ENCODE data around the gene DEPP1. TPM values are rescaled to one million over a fixed set of nuclear protein-coding genes. Genes with fewer than 3 reads are reported as not detected.

DEPP1 gene
- total RNA-seq, 1 donor from 2014 or later: 3.4 TPM

DNA sequence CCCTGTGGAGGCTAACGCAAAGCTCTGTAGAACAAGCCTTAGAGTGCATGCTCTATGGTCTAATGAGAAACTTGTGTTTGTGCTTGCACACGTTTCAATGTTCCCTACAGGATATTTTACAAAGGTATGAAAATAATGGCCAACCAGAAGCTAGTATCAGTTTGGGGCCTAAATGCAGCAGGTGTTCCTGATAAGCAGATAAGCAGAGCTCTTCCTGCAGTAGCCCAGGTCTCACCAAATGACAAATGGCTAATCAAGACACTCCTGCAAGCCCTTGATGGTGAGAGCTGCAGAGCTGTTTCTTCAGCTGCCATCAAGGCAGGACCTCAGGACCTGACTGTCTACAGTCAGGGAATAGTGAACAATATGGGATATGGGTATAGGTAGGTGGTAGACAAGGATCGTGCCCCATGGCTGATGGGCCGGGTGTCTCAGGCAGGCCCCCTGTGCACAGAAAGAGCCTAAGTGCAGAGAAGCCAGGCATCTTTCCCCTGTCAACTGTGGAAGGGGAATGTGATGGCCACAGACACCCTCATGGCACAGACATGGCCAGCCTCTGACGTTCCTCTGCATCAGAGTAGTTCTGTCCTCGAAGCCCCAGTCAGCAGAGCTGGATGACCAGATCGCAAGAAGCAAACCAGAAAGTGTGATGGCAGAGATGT, 42.2 kb downstream of the DEPP1 start:
- intact Hi-C loops (cut with micrococcal nuclease): no loop called here

DNA sequence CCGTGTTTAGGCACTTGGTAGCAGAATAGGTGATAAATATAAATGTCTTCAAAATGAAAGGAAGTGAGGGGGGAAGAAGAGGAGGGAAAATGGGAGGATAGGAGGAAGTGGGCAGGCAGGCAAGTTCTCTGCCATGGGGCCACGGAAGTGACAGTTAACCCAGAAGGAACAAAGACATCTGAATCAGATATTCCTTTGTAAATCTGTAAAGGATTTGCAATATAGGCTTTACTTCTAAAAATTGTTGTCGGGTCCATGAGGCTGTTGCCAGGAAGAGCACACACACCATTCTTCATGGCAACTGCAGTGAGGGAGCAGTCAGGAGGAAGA, 42.7 kb downstream of the DEPP1 start:
- intact Hi-C loops (cut with micrococcal nuclease): no loop called here

DNA sequence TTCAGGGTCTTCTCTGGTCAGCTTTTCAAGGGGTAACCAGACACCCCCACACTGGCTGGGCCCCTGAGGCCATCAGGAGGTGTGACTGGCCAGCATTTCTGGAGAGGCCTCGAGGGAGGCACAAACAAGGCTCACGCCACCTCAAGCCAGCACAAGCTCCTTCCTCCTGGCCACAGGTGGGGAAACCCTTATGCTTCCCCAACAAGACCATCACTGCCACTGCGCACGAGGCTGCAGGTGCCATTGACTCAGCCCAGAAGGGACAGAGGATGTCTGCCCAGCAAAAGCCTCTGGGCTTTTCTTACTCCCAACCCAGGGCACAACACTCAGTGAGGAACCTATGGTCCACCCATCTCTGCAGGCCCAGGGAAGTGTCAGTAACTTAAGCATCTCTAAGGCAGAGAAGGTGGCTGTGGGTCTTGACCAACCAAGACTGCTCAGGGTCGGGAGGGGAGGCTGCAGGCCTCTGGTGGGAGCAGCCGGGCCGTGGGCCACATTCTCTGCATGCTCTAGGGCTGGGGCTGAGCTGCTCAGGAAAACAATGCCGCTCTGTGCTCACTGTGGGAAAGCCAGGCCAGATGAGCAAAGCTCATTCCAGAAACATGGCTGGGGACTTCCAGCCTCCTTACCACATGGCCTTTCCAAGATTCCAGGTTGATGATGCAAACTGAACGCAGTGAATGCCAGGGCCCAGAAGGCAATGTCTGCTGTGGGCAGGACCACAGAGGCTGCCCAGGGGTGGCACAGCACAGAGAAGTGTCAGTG, 43.2 kb downstream of the DEPP1 start:
- intact Hi-C loops (cut with micrococcal nuclease): no loop called here

DNA sequence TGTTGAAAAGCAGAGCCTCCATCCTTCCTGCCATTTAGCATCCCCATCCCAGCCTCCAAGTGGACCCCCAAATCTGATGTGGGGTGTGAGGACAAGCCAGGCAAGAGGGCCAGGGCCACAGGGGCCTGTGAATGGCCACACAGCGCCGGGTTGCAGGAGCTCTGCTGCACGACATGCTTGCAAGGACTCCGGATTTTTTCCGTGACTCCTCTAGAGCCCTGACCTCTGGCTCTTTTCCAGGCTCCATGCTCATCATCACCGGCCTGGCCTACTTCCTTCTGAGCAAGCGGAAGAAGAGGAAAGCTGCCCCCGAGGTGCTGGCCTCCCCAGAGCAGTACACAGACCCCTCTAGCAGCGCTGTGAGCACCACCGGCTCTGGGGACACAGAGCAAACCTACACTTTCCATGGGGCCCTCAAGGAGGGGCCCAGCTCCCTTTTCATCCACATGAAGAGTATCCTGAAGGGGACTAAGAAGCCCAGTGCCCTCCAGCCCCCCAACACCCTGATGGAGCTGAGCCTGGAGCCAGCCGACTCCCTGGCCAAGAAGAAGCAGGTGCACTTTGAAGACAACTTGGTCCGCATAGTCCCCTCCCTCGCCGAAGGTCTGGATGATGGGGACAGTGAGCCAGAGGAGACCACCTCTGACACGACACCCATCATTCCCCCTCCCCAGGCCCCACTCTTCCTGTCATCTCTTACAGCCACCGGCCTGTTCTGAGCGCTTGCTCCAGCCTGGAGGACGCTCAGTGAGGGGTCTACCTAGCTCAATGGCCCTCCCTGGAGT, 44.0 kb downstream of the DEPP1 start:
- intact Hi-C loops (cut with micrococcal nuclease): no loop called here

DNA sequence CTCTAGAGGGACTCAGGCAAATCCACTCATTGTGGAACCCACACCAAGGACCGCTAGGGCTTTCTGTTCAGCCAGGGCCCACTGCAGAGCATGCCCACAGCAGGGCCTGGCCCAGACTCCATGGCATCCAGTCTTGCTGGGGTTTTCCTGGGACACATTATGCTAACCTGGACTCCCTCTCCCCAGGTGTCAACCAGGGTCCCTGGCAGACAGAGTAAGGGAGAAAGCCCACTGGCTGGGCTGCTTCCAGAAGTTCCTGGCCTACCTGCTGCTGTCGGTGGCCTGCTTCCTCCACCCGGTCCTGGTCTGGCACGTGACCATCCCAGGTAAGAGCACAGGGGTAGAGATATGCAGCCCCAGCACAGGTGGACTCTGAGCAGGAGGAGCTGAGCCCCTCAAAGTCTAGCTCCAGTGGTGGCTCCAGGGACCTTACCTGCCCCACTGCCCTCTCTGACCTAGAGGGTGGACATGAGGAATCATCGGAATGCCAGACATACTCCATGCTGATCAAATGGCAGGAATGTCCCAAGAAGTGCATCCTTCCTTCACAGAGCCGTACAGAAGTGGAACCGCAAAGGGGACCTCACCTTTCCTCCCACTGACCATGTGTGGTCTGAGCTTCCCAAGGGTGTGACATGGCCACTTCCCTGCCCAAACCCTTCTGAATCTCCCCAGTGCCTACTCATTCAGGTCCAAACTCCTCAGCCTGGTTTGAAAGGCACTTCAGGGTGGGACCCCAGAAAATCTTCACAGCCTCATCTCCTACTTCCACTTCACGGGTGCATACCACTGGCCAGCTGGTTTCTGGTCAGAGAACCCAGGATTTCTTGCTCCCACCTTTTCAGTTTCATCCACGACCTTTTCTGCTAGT, 44.9 kb downstream of the DEPP1 start:
- intact Hi-C loops (cut with micrococcal nuclease): loop anchor here (2.0 kb wide), 1 partner anchor 75 kb away; no protein-coding TSS in a partner anchor

DNA sequence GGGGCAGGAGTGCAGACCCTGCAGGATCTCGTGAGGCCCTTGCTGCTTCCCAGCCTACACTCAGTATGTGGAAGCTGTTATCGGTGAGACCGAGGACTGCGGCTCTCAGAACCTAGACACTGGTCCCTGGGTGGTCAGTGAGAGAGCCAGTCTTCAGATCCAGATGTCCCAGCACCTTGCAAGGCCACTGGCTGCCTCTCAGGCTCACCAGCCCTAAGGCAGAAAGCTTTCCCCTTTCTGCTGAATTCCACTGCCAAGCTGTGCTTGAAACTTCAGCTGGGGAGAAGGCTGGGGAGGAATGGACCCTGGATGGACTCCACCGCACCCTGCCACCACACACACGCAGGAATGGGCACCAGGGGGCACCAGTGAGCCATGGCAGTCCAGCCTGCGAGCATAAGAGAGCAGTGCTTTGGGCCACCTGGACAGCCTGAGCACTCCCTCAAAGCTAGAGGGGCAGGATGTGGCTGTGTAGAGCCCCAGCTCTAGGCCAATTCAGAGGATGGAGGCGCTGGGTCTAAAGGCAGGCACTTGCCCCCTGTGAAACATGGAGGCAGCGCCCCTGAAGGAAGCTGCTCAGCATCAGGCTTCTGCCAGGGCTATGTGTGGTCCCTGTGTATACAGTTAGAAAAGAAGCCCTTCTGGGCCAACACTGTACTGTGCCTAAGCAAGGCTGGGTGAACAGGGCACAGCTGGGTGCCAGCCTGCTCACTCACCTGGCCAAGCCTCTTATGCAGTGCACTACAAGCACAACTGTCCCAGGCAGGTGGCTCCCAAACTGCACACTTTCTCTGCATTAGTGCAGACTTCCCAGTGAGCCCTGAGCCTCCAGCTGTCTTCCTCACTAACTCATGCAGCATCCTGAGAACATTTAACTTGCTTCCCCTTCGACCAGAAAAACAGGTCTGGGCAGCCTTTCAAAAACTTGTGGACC, 45.8 kb downstream of the DEPP1 start:
- intact Hi-C loops (cut with micrococcal nuclease): loop anchor here (1.0 to 2.0 kb wide), 5 partner anchors 27 to 303 kb away; partner anchors contain the start of gene RASSF4

DNA sequence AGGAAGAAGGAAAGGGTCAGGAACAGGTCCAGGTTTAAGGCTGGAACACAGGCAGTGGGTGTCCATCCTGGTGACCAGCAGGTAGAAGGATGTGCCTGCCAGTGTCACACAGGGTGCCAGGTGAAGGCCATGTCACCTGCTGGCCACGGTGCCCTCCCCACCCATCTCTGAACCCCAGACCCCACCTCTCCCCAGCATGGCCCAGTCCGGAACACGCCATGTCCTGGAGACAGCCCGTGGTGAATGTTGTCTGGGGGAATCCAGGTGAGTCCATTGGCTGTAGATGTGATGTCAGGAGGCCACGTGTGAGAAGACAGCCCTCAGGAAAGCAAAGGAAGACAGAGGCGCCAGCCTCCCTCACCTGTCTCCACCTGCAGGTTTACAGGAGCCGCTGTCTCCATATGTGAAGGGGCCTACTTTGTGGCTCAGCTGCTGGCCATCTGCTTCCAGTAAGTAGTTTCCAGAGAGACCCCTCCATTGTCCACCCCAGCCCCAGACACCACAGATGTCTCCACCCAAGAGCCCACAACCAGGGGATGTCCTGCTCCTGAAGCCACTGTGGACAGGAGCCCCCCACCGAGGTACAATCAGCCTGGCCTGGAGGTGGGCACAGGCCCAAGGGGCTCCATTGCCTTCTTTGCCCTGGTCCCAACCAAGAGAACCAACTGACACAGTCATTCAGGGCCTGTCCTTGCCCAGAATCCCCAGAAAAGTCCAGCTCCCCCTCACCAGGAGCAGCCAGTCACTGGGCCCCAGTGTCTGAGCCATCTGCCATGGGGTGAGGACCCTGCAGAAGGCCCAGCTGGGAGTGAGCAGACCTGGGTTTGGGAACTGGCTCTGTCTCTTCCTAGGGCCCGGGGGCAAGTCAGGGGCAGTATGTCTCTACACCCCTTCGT, 46.7 kb downstream of the DEPP1 start:
- intact Hi-C loops (cut with micrococcal nuclease): loop anchor here (1.0 to 2.0 kb wide), 5 partner anchors 27 to 303 kb away; partner anchors contain the start of gene RASSF4

DNA sequence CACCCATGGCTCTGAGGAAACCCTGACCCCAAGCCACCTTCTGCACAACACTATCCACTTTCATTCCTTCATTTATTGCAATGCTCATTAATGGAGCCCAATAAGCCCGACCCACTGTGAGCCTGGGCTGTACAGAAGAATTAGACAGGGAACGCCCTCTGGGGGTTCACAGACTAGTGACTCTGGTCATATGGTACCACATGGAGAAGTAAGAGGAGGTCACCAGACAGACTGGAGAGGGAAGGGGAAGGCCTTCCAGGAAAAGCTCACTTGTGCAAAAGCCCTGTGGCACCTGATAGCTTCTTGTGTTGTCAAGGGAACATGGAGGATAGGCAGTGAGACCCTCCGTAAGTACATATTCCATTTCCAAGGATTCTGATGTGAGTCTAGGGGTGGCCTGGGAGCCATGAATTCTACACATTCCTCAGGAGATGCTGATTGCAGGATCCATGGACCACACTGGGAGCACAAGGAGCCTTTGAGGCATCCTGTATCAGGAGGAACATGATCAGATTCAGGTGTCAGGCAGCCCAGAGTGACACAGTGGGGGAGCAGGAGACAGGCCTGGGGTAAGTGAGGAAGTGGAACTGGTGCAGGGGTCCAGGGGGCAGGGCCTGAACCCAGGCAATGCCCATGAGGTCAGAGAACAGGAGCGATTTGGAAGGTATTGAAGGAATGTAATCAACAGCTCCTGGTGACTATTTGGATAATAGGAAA, 47.5 kb downstream of the DEPP1 start:
- intact Hi-C loops (cut with micrococcal nuclease): no loop called here

DNA sequence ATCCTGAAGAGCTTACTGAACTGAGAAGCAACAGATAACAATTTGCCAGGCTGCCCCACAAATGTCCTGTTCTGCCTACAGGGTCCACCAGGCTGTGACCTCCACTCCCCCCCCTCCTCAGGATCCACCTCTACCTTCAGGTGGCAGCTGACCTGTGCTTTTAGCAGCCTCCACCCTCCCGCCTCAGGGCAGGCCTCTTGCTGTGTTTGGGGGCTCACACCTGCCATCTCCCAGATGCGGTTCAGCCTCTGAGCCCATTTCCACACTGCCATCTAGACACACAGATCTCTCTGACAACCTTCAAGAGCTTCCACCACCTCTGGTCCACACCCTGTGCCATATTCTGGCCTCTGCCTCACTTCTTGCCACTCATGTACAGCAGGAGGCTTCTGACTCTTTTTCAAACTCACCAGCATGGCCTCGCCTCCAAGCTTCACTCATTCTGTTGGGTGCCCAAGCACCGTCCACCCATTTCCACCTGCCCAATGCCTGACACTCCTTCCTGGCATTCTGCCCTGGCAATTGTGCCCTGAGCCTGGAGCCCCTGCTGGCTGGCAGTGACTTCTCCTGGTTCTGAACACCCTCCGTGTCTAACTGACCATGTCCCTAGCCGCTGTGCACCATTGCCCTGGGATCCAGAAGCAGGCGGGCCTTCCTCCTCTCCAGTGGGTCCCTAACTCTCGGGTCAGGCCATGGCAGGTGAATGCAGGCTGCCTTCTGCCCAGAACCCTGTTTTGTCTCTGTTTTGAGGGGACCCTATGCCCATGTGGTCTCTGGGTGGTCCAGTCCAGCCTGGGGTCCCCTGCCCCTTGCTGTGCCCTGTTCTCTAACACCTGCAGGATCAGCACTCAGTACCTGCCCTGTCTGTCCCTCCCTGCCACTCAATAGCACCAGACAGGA, 49.0 kb downstream of the DEPP1 start:
- intact Hi-C loops (cut with micrococcal nuclease): no loop called here

DNA sequence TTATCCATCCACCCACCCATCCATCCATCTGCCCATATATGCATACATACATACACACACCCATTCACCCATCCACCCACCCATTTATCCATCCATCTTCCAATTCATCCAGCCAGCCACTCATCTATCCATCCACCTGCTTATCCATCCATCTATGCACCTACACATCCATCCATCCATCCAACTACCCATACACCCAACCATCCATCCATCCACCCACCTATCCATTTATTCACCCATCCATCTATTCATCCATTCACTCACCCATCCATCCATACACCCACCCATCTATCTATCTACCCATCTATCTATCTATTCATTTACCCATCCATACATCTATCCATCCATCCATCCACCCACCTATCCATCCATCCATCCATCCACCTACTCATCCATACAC, 50.1 kb downstream of the DEPP1 start:
- intact Hi-C loops (cut with micrococcal nuclease): no loop called here

DNA sequence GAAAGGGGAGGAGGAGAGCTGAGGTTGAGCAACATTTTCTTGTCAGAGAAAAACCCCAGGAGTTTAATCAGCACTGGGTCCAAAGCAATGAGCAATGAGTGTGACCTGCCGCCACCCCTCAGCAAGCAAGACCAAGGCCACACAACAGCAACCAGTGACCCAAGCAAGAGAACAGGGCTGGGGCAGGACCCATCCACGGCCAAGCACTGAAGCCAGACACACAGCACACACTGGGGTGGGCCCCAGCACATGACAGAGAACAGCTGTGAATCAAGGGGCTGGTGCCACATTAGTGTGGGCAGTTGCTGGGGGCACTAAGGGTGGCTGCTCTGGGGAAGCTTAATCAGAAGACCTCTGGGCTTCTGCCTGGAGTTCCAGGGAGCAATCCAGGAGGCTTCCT, 51.3 kb downstream of the DEPP1 start:
- intact Hi-C loops (cut with micrococcal nuclease): no loop called here

DNA sequence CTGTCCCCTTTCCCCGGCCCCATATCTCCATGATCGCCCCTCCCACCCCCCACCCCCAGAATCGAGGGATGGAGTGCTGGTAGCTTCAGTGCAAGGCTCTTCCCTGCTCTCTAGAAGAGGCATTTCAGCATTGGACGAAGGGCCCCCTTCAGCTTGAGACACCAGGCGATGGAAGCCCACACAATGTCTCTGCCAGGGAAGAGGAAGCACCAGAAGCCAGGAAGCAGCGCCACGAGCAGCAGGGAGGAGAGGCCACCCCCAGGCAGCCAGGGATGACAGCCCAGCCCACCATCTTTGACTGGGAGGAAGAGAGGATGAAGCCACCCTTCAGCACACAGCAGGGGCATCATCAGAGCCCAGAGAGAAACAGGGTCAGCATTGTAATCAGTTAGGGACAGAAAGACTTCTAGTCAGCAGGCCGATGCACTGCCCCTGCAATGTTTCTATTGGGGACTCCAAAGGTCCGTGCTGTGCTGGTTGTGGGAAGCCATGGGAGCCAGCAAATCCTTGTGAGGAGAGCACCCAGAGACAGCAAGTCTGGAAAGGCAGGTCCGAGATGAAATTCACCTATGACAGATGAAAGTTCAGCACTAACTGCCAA, 51.8 kb downstream of the DEPP1 start:
- intact Hi-C loops (cut with micrococcal nuclease): no loop called here

Other genes starting within 250 kb of the DEPP1 start
- gene TMEM72, start 67.5 kb downstream of the DEPP1 start, total RNA-seq: not detected in 2 replicates
- 3.3 and 3.6 TPM in 2 replicates for gene RASSF4, start 19.0 kb downstream of the DEPP1 start, total RNA-seq
- 31.4 and 33.7 TPM in 2 replicates for gene ZNF22, start 22.1 kb upstream of the DEPP1 start, total RNA-seq